ELF-1 (cell line): Measurements from ENCODE around the gene PARP8.

Experiments
- DNase-seq: peaks from one replicate; pipeline ENCODE4 v3.0.0-alpha.2; 2016; ENCODE audit warnings: low read depth, low spot score

The PARP8 gene

GRCh38 chr5:50843091-50843490, 176.7 kb downstream of the PARP8 start:
- no peak for DNase-seq

DNA sequence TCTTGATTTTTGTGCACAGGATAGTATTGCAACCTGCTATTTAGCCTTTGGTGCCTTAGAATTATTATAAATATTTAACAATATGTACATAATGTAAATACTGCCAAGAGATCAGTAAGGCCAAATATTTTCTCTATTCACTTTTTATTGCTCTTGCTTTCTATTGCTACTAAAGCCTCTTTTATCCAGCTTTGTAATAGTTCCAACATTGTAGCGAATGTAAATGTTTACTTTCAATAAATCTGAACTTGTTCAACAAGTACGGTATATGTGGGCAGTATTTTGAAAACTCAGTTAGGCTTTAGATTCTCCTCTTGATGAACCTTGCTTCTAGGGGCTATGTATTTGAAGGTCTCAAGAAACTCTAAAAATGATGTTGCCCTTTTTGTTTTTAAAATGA, 179.8 kb downstream of the PARP8 start:
- DNase-seq: no peak

DNA sequence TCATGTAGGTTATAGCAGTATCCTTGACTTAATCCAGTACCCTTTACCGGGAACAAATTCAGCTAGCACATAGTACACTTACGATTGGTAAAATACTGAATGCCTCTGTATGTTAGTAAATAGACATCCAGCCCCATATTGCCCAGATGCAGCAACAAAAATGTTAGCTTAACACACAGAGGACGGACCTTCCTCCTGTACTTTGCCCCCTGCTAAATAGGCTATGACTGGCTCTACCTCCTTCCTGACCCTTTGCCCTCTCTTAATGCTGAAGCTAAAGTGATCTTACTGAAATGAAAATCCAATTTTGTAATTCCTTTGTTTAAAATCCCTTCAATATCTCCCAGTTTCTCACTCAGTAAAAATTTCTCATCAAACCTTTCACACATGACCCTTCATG, 183.1 kb downstream of the PARP8 start:
- DNase-seq: no peak

DNA sequence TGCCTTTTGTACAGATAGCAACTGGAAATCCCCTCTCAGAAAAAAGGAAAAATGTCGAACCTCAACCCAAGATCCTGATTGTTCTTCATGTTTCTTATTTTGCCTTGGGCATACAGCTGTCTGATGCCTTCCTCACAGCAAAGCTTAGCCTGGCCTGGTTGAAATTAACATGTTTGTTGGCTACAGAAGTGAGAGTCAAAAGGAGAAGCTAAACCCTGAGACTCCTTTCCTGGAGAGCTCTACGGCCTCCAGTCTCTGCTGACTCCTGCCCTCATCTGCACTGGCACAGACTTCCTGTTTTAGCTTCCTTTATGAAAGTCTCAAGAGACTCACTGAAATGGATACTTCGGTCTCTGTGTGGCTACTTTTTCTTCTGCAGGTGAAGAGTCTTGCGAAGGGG, 186.7 kb downstream of the PARP8 start:
- no peak for DNase-seq

- DNase-seq: no peak
Measured at GRCh38 chr5:50854082-50854481, 187.6 kb downstream of the PARP8 start.

GRCh38 chr5:50855001-50855400, 188.6 kb downstream of the PARP8 start:
- DNase-seq: no peak

- DNase-seq: no peak
Measured at GRCh38 chr5:50856401-50857119, 190.1 kb downstream of the PARP8 start.

GRCh38 chr5:50863534-50864170, 197.2 kb downstream of the PARP8 start:
- no peak for DNase-seq

DNA sequence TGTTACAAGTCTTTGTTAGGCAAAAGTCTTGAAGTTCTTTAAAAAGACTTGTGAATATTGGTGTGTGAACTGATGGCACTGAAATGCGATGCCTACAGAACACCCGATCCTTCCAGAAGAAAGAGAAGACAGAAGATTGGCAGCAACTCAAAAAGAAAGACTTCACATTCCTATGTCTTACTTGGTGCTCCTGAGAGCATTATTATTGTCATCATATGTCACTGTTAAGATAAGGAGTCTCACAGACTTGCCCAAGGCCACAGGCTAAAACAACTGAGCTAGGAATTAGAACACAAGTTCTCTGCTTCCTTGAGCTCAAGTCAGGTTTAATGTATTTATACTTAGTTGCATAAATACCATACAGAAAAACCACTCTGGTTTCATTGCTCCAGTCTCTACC, 198.0 kb downstream of the PARP8 start:
- DNase-seq: no peak

GRCh38 chr5:50866415-50866814, 200.0 kb downstream of the PARP8 start:
- no peak for DNase-seq

DNA sequence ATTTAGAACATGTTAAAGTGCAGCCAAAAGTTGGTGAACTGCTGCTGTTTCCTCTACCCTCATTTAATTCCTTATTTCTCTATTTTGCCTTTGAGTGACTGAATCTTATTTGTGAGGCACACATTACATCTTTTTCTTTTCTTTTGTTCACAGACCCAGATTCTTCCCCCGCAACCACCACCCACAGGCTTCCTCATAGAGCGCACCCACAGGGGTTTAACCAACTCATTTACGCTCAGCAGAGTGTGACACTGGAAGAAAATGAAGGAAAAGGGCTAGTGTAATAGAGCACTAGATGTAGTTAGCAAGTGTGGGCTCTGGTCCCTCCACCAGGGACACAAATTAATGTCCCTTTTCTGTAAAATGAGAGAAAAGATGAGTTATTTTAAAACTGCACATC, 200.7 kb downstream of the PARP8 start:
- no peak for DNase-seq

- DNase-seq: no peak
Measured at GRCh38 chr5:50873595-50874277, 207.3 kb downstream of the PARP8 start.

DNA sequence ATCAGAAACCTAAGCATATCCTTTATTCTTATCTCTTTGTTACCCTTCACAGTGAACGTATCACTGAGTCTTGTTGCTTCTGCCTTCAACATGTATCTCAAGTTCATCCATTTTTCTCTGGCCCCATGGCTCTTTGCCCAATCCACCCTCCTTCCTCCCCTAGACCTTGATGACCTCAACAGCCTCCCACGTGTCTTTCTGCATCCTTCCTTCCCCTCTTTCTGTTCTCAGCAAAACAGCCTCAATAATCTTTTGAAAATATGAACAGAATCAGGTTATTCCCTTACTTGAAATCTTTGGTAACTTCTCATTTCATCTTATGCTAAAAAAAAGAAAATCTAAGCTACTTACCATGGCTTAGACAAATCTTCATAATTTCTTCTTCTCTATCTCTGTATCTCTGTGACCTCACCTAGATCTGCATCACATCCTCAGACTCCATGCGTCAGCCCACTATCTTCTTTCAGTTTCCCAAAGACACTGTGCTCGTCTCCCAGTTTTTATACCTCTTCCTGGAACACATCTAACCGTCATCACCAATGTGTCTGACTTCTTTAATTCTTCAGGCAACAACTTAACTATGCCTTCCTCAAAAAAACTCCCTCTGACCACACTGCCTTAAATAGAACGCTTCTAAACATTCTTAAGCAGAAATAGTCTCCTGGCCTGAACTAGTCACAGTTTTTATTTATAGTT, 208.0 kb downstream of the PARP8 start:
- no peak for DNase-seq

- no peak for DNase-seq
Measured at GRCh38 chr5:50875002-50875344, 208.5 kb downstream of the PARP8 start.

- no peak for DNase-seq
Measured at GRCh38 chr5:50878470-50878869, 212.0 kb downstream of the PARP8 start.

GRCh38 chr5:50881407-50881806, 215.0 kb downstream of the PARP8 start:
- no peak for DNase-seq

GRCh38 chr5:50886657-50887345, 220.4 kb downstream of the PARP8 start:
- no peak for DNase-seq

GRCh38 chr5:50887889-50888633, 221.6 kb downstream of the PARP8 start:
- DNase-seq: no peak

DNA sequence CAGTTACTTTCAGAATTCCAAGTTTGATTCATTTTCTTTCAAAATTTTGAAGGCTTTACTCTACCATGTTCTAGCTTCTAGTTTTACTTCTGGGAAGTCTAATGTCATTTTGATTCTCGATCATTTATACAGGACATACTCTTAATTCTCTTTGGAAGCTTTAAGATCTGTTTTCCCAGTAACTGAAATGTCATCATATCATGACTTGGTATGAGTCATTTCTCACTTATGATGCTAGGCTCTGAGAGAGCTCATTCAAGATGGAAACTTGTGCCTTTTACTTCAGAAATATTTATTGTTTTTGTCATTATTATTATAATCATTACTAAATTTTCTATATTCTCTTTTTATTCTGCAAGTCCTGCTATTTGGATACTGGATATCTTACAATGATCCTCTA, 222.3 kb downstream of the PARP8 start:
- no peak for DNase-seq

GRCh38 chr5:50889790-50890189, 223.4 kb downstream of the PARP8 start:
- DNase-seq: no peak
